ENCODE results near the gene TAAR5. TPM values are rescaled to one million over a fixed set of nuclear protein-coding genes. Genes with fewer than 3 reads are reported as not detected.
"Not testable (repeated sequence)": the region's sequence is repeated elsewhere in the genome, so short reads cannot be mapped to it uniquely, and the experiment has no call there.

Gene TAAR5
- not detected for total RNA-seq

- H3K9me3 ChIP-seq: no peaks in the 10 kb centered on the region
- H3K4me3 ChIP-seq: no peak within 1 kb of the TSS
- H3K27ac ChIP-seq: no peak within 1 kb of the TSS
- intact Hi-C loops (cut with DNase I; ENCODE audit: low total_unique reads): no loop called here
- H3K27me3 ChIP-seq: no peaks in the 10 kb centered on the region
- TF ChIP-seq CTCF (IDR thresholded peaks at IDR 0.05) (no peak), POLR2A (IDR thresholded peaks at IDR 0.05) (no peak)
- H3K4me1 ChIP-seq: no peaks in the 10 kb centered on the region
- H3K36me3 ChIP-seq: no peaks in the 10 kb centered on the region
- DNase-seq: no peak
Measured at GRCh38 chr6:132589454-132589853, at the start of gene TAAR5. TSS of gene TAAR5 (minus strand) at chr6:132589741. CDS start at chr6:132589686, 55 bp downstream.

GRCh38 chr6:132637135-132637534 is 47.6 kb upstream of the TAAR5 start:
- H3K4me3 ChIP-seq; H3K4me1 ChIP-seq; intact Hi-C loops (cut with DNase I; ENCODE audit: low total_unique reads); H3K36me3 ChIP-seq; H3K27ac ChIP-seq; H3K9me3 ChIP-seq; DNase-seq; H3K27me3 ChIP-seq: not testable (repeated sequence)

- intact Hi-C loops (cut with DNase I; ENCODE audit: low total_unique reads); H3K27me3 ChIP-seq; H3K36me3 ChIP-seq; H3K4me3 ChIP-seq; H3K4me1 ChIP-seq; DNase-seq; H3K27ac ChIP-seq; H3K9me3 ChIP-seq: not testable (repeated sequence)
Measured at GRCh38 chr6:132635906-132636305, 46.4 kb upstream of the TAAR5 start.

GRCh38 chr6:132635288-132635687 is 45.7 kb upstream of the TAAR5 start:
- H3K9me3 ChIP-seq; H3K27ac ChIP-seq; H3K4me1 ChIP-seq; H3K4me3 ChIP-seq; intact Hi-C loops (cut with DNase I; ENCODE audit: low total_unique reads); DNase-seq; H3K36me3 ChIP-seq; H3K27me3 ChIP-seq: not testable (repeated sequence)

GRCh38 chr6:132634796-132635195 is 45.3 kb upstream of the TAAR5 start:
- TF ChIP-seq POLR2A (IDR thresholded peaks at IDR 0.05) (no peak), CTCF (IDR thresholded peaks at IDR 0.05) (no peak)
- no peaks in the 10 kb centered on the region for H3K4me1 ChIP-seq
- H3K9me3 ChIP-seq: no peaks in the 10 kb centered on the region
- no peaks in the 10 kb centered on the region for H3K27me3 ChIP-seq
- H3K4me3 ChIP-seq: no peak overlapping the region
- H3K36me3 ChIP-seq: no peaks in the 10 kb centered on the region
- no peak for DNase-seq
- no peak overlapping the region for H3K27ac ChIP-seq
- intact Hi-C loops (cut with DNase I; ENCODE audit: low total_unique reads): no loop called here

- H3K4me3 ChIP-seq: no peak overlapping the region
- H3K9me3 ChIP-seq: no peaks in the 10 kb centered on the region
- no peaks in the 10 kb centered on the region for H3K36me3 ChIP-seq
- intact Hi-C loops (cut with DNase I; ENCODE audit: low total_unique reads): no loop called here
- no peak overlapping the region for H3K27ac ChIP-seq
- DNase-seq: no peak
- H3K27me3 ChIP-seq: no peaks in the 10 kb centered on the region
- H3K4me1 ChIP-seq: no peaks in the 10 kb centered on the region
- no peak for TF ChIP-seq CTCF (IDR thresholded peaks at IDR 0.05)
- no peak for TF ChIP-seq POLR2A (IDR thresholded peaks at IDR 0.05)
Measured at GRCh38 chr6:132633362-132633761, 43.8 kb upstream of the TAAR5 start.

GRCh38 chr6:132624175-132624574 is 34.6 kb upstream of the TAAR5 start, which contains the start of gene TAAR2:
TSS of gene TAAR2 (minus strand) at chr6:132624275. CDS start at chr6:132624275, 0 bp downstream.
- TF ChIP-seq POLR2A (IDR thresholded peaks at IDR 0.05): no peak
- no peak for TF ChIP-seq CTCF (IDR thresholded peaks at IDR 0.05)
- Histone ChIP-seq H3K36me3 (no peaks in the 10 kb centered on the region), H3K27me3 (no peaks in the 10 kb centered on the region), H3K27ac (no peak within 1 kb of the TSS), H3K4me1 (no peaks in the 10 kb centered on the region), H3K9me3 (no peaks in the 10 kb centered on the region), H3K4me3 (no peak within 1 kb of the TSS)
- no peak for DNase-seq
- intact Hi-C loops (cut with DNase I; ENCODE audit: low total_unique reads): no loop called here

Measured in uterus (tissue), 4 donors.